Transverse colon (tissue), 4 donors: Measurements from ENCODE around the gene POC1B. TPM values are rescaled to one million over a fixed set of nuclear protein-coding genes. Genes with fewer than 3 reads are reported as not detected.
A peak's percentile ranks its signal among the peaks of the same experiment; 100 is the strongest.

ENCODE experiments used
- DNase-seq: peaks from one replicate; pipeline ENCODE4 v3.0.0-alpha.2; 2019
- H3K27ac ChIP-seq, 4 donors: fragments of 200-600 bp; sonication (generic); 2 replicates each; pipeline ENCODE4 v1.5.1; 2016 to 2018; ENCODE audit warnings: inconsistent platforms in 4 of 4
- H3K27me3 ChIP-seq: fragments of 200-600 bp; sonication (generic); 2 replicates; pipeline ENCODE4 v1.5.1; 2017; ENCODE audit warnings: inconsistent platforms
- H3K36me3 ChIP-seq, 4 donors: fragments of 200-600 bp; sonication (generic); 2 replicates each; pipeline ENCODE4 v1.5.1; 2017 to 2019; ENCODE audit warnings: inconsistent platforms in 4 of 4
- H3K4me1 ChIP-seq, 4 donors: fragments of 200-600 bp; sonication (generic); 2 replicates each; pipeline ENCODE4 v1.5.1; 2017 to 2020; ENCODE audit warnings: inconsistent platforms in 4 of 4
- H3K4me3 ChIP-seq, 4 donors: fragments of 200-600 bp; sonication (generic); 1 replicate in 1 of 4; 2 replicates in 3 of 4; pipeline versions ENCODE4 v1.5.1 to v1.6.1; 2017 to 2019; ENCODE audit warnings: inconsistent platforms in 4 of 4
- H3K9me3 ChIP-seq, 2 donors: fragments of 200-600 bp; sonication (generic); 2 replicates each; pipeline ENCODE4 v1.5.1; 2017 to 2019; ENCODE audit warnings: inconsistent platforms in 2 of 2
- EP300 ChIP-seq: sonication (generic); formaldehyde crosslinking; IDR thresholded peaks from one replicate; pipeline ENCODE4 v1.6.1; 2017; ENCODE audit warnings: antibody characterized with exemption, low read depth
- POLR2A ChIP-seq: fragments of 450-650 bp; IDR thresholded peaks from one replicate; pipeline ENCODE4 v1.6.1; 2016; ENCODE audit warnings: antibody characterized with exemption, mild to moderate bottlenecking, moderate library complexity
- POLR2AphosphoS5 ChIP-seq, 3 donors: sonication (generic); formaldehyde crosslinking; IDR thresholded peaks; one replicate each; pipeline ENCODE4 v1.6.1; 2016; ENCODE audit warnings: antibody characterized with exemption in 3 of 3
- WGBS, 2 donors: methylation state at CpG; one replicate each; pipeline ENCODE4 v1.1.5; 2018; ENCODE audit warnings: low coverage in 1 of 2; 5-methylcytosine and 5-hydroxymethylcytosine counted together
- in situ Hi-C, 4 donors: fragments of 200-750 bp; cut with MboI; loops; one replicate each; pipeline versions ENCODE4 v1.15.0 to v1.15.1; 2017; ENCODE audit warnings: low sequenced_read_pairs in 3 of 4, low pct_ligation_motif_present in 1 of 4, low pct_unique_long_range_greater_than_20kb in 1 of 4
- intact Hi-C: fragments of 100-400 bp; cut with DNase I; formaldehyde crosslinking; loops from one replicate; pipeline ENCODE4 v1.15.1; 2023; ENCODE audit warnings: low total_unique reads
- total RNA-seq, 4 donors: library from RNA; depleted of rRNA; stranded (reverse); fragments of >200 nt; gene quantifications; one replicate each; pipeline ENCODE4 v1.1.0, GENCODE V29; 2016
- TF ChIP-seq, protein P1 (sequence below), 5 experiments: fragments of 200-600 bp in 3 of 5; fragments of 450-650 bp in 2 of 5; sonication (generic) in 3 of 5; IDR thresholded peaks; 1 replicate in 2 of 5; 2 replicates in 3 of 5; pipeline ENCODE4 v1.5.1; 2016 to 2017; ENCODE audit warnings: antibody characterized with exemption in 5 of 5, inconsistent platforms in 3 of 5, mild to moderate bottlenecking in 2 of 5, moderate library complexity in 1 of 5

The POC1B gene
- total RNA-seq, 4 donors from 2014 or later, result 7.8 to 68.5 (median 33.8) TPM

- 75 to 87% methylated on average over 1 of the region's 1 CpG for WGBS, 2 donors
- Histone ChIP-seq H3K36me3 (no peaks in the 10 kb centered on the region), H3K4me1 (peaks cover 0 to 37% (median 17%) of the 10 kb centered on the region in 4 donors), H3K27ac (no peak overlapping the region), H3K4me3 (no peak overlapping the region), H3K27me3 (no peaks in the 10 kb centered on the region), H3K9me3 (no peaks in the 10 kb centered on the region)
- in situ Hi-C loops (loop anchor here (10.0 to 25.0 kb wide), 5 partner anchors 102 to 444 kb away; partner anchors contain the start of gene DUSP6 (in 1 of the 4)), intact Hi-C loops (no loop called here)
- TF ChIP-seq POLR2A (no peak), POLR2AphosphoS5 (IDR thresholded peaks at IDR 0.05) (no peak), EP300 (no peak)
- TF ChIP-seq, protein P1, sequence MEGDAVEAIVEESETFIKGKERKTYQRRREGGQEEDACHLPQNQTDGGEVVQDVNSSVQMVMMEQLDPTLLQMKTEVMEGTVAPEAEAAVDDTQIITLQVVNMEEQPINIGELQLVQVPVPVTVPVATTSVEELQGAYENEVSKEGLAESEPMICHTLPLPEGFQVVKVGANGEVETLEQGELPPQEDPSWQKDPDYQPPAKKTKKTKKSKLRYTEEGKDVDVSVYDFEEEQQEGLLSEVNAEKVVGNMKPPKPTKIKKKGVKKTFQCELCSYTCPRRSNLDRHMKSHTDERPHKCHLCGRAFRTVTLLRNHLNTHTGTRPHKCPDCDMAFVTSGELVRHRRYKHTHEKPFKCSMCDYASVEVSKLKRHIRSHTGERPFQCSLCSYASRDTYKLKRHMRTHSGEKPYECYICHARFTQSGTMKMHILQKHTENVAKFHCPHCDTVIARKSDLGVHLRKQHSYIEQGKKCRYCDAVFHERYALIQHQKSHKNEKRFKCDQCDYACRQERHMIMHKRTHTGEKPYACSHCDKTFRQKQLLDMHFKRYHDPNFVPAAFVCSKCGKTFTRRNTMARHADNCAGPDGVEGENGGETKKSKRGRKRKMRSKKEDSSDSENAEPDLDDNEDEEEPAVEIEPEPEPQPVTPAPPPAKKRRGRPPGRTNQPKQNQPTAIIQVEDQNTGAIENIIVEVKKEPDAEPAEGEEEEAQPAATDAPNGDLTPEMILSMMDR (IDR thresholded peaks at IDR 0.05), result no peak
- DNase-seq, result no peak
Measured at GRCh38 chr12:89456565-89456964, 69.3 kb downstream of the POC1B start.

- DNase-seq, result no peak
- WGBS, 2 donors, result 76 to 77% methylated on average over 6 to 7 of the region's 7 CpGs
- no peaks in the 10 kb centered on the region for H3K9me3 ChIP-seq
- peak overlapping the region; percentile 66 to 82 (median 78) for H3K27ac ChIP-seq
- no peaks in the 10 kb centered on the region for H3K36me3 ChIP-seq
- intact Hi-C loops (no loop called here), in situ Hi-C loops (loop anchor here (5.0 to 25.0 kb wide), 6 partner anchors 97 to 442 kb away; partner anchors contain the start of gene DUSP6 (in 1 of the 4))
- no peaks in the 10 kb centered on the region for H3K27me3 ChIP-seq
- H3K4me3 ChIP-seq, result no peak overlapping the region
- TF ChIP-seq POLR2AphosphoS5 (IDR thresholded peaks at IDR 0.05) (no peak), POLR2A (no peak), EP300 (no peak)
- TF ChIP-seq, protein P1 (IDR thresholded peaks at IDR 0.05), result no peak
- peaks cover 0 to 34% (median 13%) of the 10 kb centered on the region in 4 donors for H3K4me1 ChIP-seq
Measured at GRCh38 chr12:89454080-89454848, 71.6 kb downstream of the POC1B start.

- Histone ChIP-seq H3K4me1 (peaks cover 0 to 36% (median 13%) of the 10 kb centered on the region in 4 donors), H3K27ac (peak overlapping the region; percentile 66 to 82 (median 78)), H3K4me3 (no peak overlapping the region), H3K9me3 (no peaks in the 10 kb centered on the region), H3K27me3 (no peaks in the 10 kb centered on the region), H3K36me3 (no peaks in the 10 kb centered on the region)
- no peak for DNase-seq
- in situ Hi-C loops, result loop anchor here (5.0 to 25.0 kb wide), 6 partner anchors 96 to 441 kb away; partner anchors contain the start of gene DUSP6 (in 1 of the 4)
- intact Hi-C loops, result no loop called here
- TF ChIP-seq, protein P1 (IDR thresholded peaks at IDR 0.05), result no peak
- TF ChIP-seq POLR2AphosphoS5 (IDR thresholded peaks at IDR 0.05), result peak; percentile 29 to 66 (median 60)
- WGBS, 2 donors, result 58 to 65% methylated on average over 5 to 6 of the region's 6 CpGs
Measured at GRCh38 chr12:89453121-89453978, 72.5 kb downstream of the POC1B start.

- Histone ChIP-seq H3K9me3 (no peaks in the 10 kb centered on the region), H3K27me3 (no peaks in the 10 kb centered on the region), H3K27ac (peak overlapping the region; percentile 66 to 82 (median 78)), H3K4me1 (peaks cover 0 to 40% (median 13%) of the 10 kb centered on the region in 4 donors), H3K4me3 (no peak overlapping the region), H3K36me3 (no peaks in the 10 kb centered on the region)
- intact Hi-C loops (no loop called here), in situ Hi-C loops (loop anchor here (5.0 to 25.0 kb wide), 6 partner anchors 95 to 440 kb away; partner anchors contain the start of gene DUSP6 (in 1 of the 4))
- TF ChIP-seq, protein P1 (IDR thresholded peaks at IDR 0.05), result no peak
- TF ChIP-seq POLR2AphosphoS5 (IDR thresholded peaks at IDR 0.05), result peak in 1 of 3 donors; percentile 6
- WGBS, 2 donors, result 62 to 67% methylated on average over 2 to 9 of the region's 9 CpGs
- DNase-seq, result peak; percentile 25
Measured at GRCh38 chr12:89451841-89452251, 74.0 kb downstream of the POC1B start.
